GM23338 (cell line): ENCODE measurements around the gene R3HDM2. TPM values are rescaled to one million over a fixed set of nuclear protein-coding genes. Genes with fewer than 3 reads are reported as not detected.

Experiments
- ATAC-seq: fragments of 200-7000 bp; cut with Tn5 transposase; 3 replicates; pipeline ENCODE4 v1.9.1; 2020
- DNase-seq: peaks from one replicate; pipeline ENCODE4 v3.0.0-alpha.2; 2015; ENCODE audit warnings: low spot score
- H2AFZ ChIP-seq: fragments of 200-600 bp; sonication (generic); 2 replicates; pipeline ENCODE4 v1.8.0; 2016; ENCODE audit warnings: antibody characterized with exemption, mild to moderate bottlenecking, moderate library complexity
- H3F3A ChIP-seq: fragments of 200-600 bp; sonication (generic); replicated peaks from 2 replicates; pipeline ENCODE4 v1.8.0; 2017; ENCODE audit warnings: antibody characterized with exemption, mixed run types, low read depth
- H3K27ac ChIP-seq: fragments of 200-600 bp; sonication (generic); 2 replicates; pipeline ENCODE4 v1.6.1; 2016; ENCODE audit warnings: low read depth
- H3K27me3 ChIP-seq: fragments of 200-600 bp; sonication (generic); 2 replicates; pipeline ENCODE4 v1.8.0; 2016; ENCODE audit warnings: mild to moderate bottlenecking, mixed run types, moderate library complexity; ENCODE audit not compliant: insufficient read depth
- H3K36me3 ChIP-seq: fragments of 200-600 bp; sonication (generic); 2 replicates; pipeline ENCODE4 v1.8.0; 2016; ENCODE audit warnings: mild to moderate bottlenecking; ENCODE audit not compliant: insufficient read depth
- H3K4me1 ChIP-seq: fragments of 200-600 bp; sonication (generic); 2 replicates; pipeline ENCODE4 v1.8.0; 2016; ENCODE audit warnings: mild to moderate bottlenecking, moderate library complexity; ENCODE audit not compliant: insufficient read depth
- H3K4me2 ChIP-seq: fragments of 200-600 bp; sonication (generic); 2 replicates; pipeline ENCODE4 v1.7.1; 2017; ENCODE audit warnings: mixed run types
- H3K4me3 ChIP-seq: fragments of 200-600 bp; sonication (generic); 2 replicates; pipeline ENCODE4 v1.6.1; 2016; ENCODE audit warnings: mixed run types
- H3K79me2 ChIP-seq: fragments of 200-600 bp; sonication (generic); replicated peaks from 2 replicates; pipeline ENCODE4 v1.8.0; 2017; ENCODE audit warnings: mild to moderate bottlenecking; ENCODE audit not compliant: insufficient read depth
- H3K9me2 ChIP-seq: fragments of 200-600 bp; sonication (generic); 2 replicates; pipeline ENCODE4 v1.8.0; 2017; ENCODE audit not compliant: insufficient read depth
- H4K20me1 ChIP-seq: fragments of 200-600 bp; sonication (generic); replicated peaks from 2 replicates; pipeline ENCODE4 v1.8.0; 2017; ENCODE audit warnings: mild to moderate bottlenecking; ENCODE audit not compliant: insufficient read depth
- H3K27ac Mint-ChIP-seq: 2 replicates; pipeline ENCODE4 v1.8.0; 2020; ENCODE audit warnings: inconsistent platforms, mild to moderate bottlenecking, moderate library complexity, mixed read lengths
- H3K27me3 Mint-ChIP-seq: 3 replicates; pipeline ENCODE4 v1.8.0; 2022; ENCODE audit warnings: low read depth, mild to moderate bottlenecking, moderate library complexity, mixed read lengths, inconsistent platforms; ENCODE audit not compliant: insufficient read depth, poor library complexity
- H3K36me3 Mint-ChIP-seq: 3 replicates; pipeline ENCODE4 v1.8.0; 2021; ENCODE audit warnings: low read depth, mild to moderate bottlenecking, inconsistent platforms, moderate library complexity, mixed read lengths
- H3K4me1 Mint-ChIP-seq: 3 replicates; pipeline ENCODE4 v1.8.0; 2020; ENCODE audit warnings: mild to moderate bottlenecking, inconsistent platforms, mixed read lengths
- H3K4me3 Mint-ChIP-seq: 3 replicates; pipeline ENCODE4 v1.8.0; 2021; ENCODE audit warnings: moderate library complexity, mild to moderate bottlenecking, inconsistent platforms, mixed read lengths
- H3K9me3 Mint-ChIP-seq: 3 replicates; pipeline ENCODE4 v1.8.0; 2020; ENCODE audit warnings: moderate library complexity, mild to moderate bottlenecking, inconsistent platforms, mixed read lengths
- CREB1 ChIP-seq: fragments of 250-450 bp; sonication (Bioruptor Pico); IDR thresholded peaks from 2 replicates; pipeline ENCODE4 v1.5.0; 2020; ENCODE audit warnings: low read depth, mild to moderate bottlenecking, moderate library complexity
- EZH2 ChIP-seq: fragments of 200-600 bp; sonication (generic); IDR thresholded peaks from one replicate; pipeline ENCODE4 v1.8.0; 2017; ENCODE audit warnings: antibody characterized with exemption, mild to moderate bottlenecking, low read depth; ENCODE audit not compliant: unreplicated experiment
- POLR2AphosphoS5 ChIP-seq: IDR thresholded peaks from 2 replicates; pipeline ENCODE4 v1.6.1; 2016; ENCODE audit warnings: antibody characterized with exemption, low read depth
- STAT1 ChIP-seq: IDR thresholded peaks from one replicate; pipeline ENCODE4 v1.6.1; 2016; ENCODE audit warnings: antibody characterized with exemption; ENCODE audit not compliant: unreplicated experiment
- polyA plus RNA-seq: library from polyadenylated mRNA; unstranded; fragments of >200 nt; fragmentation: Nextera tagmentation; extraction: Ambion mirVana; gene quantifications from 2 replicates; pipeline ENCODE4 v1.2.1, GENCODE V29; 2016
- total RNA-seq: library from RNA; depleted of rRNA; stranded (reverse); fragments of >200 nt; shearing (Covaris generic); gene quantifications from 2 replicates; pipeline ENCODE4 v1.2.3, GENCODE V29; 2014
- TF ChIP-seq, protein P1 (sequence below), 2 experiments: fragments of 200-600 bp in 1 of 2; sonication (generic) in 1 of 2; conservative IDR thresholded peaks; 2 replicates each; pipeline versions ENCODE4 v1.5.1 to v1.6.1; 2016 to 2017; ENCODE audit warnings: antibody characterized with exemption in 2 of 2, low read depth in 2 of 2, mild to moderate bottlenecking in 2 of 2, moderate library complexity in 1 of 2
- TF ChIP-seq, protein P2 (sequence below): fragments of 250-450 bp; sonication (Bioruptor Pico); IDR thresholded peaks from 2 replicates; pipeline ENCODE4 v1.5.0; 2020; ENCODE audit warnings: mild to moderate bottlenecking, moderate library complexity
- TF ChIP-seq, protein P3 (sequence below): IDR thresholded peaks from one replicate; pipeline ENCODE4 v1.6.1; 2018; ENCODE audit warnings: antibody characterized with exemption; ENCODE audit not compliant: unreplicated experiment

R3HDM2 gene
- total and polyA plus RNA-seq, 2 experiments from 2014 or later = 9.6 to 19.6 TPM

DNA sequence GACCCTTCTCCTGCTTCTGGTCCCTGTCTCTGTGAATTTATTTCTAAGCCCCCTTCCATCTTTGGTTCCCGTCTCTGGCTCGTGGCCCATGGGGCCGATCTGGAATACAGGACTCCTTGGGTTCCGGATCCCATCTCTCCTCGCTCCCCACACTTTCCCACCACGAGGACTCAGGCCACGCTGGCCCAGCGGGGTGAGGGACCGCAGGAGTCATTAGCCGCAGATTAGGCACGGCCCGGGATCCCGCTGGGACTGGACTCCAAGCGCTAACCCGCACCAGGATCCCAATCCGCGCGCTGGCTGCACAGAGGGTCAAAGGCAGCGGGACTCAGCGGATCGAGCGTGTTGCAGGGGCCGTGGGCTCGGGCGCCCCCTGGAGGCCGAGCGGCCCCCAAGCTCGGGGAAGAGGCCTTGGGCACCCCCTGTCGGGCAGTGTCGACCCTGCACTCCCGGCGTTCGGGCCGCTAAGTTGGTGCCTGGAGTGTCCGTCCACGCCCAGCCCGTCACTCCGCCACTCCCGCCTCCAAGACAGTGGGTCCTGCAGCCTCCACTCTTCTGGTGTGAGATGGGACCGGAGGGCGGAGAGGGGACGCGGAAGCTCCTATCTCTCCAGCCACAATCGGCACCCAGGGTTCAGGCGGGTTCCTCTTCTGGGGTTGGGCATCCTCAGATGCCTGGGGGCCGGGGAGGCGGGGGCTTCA lies 191.8 kb downstream of the R3HDM2 start:
- H3K9me2 ChIP-seq = no peaks in the 10 kb centered on the region
- H2AFZ ChIP-seq = peak overlapping the region; percentile 97
- H3K36me3 Mint-ChIP-seq = peaks cover 13% of the 10 kb centered on the region
- H3K79me2 ChIP-seq = no peaks in the 10 kb centered on the region
- peak; percentile 13 for ATAC-seq
- TF ChIP-seq, protein P1, sequence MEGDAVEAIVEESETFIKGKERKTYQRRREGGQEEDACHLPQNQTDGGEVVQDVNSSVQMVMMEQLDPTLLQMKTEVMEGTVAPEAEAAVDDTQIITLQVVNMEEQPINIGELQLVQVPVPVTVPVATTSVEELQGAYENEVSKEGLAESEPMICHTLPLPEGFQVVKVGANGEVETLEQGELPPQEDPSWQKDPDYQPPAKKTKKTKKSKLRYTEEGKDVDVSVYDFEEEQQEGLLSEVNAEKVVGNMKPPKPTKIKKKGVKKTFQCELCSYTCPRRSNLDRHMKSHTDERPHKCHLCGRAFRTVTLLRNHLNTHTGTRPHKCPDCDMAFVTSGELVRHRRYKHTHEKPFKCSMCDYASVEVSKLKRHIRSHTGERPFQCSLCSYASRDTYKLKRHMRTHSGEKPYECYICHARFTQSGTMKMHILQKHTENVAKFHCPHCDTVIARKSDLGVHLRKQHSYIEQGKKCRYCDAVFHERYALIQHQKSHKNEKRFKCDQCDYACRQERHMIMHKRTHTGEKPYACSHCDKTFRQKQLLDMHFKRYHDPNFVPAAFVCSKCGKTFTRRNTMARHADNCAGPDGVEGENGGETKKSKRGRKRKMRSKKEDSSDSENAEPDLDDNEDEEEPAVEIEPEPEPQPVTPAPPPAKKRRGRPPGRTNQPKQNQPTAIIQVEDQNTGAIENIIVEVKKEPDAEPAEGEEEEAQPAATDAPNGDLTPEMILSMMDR (conservative IDR thresholded peaks at IDR 0.05; ENCODE audit: low read depth in 2 of 2) = peak; percentile 95 to 100
- TF ChIP-seq POLR2AphosphoS5 (peak; percentile 61; the same call in 1 of the 2 replicates), STAT1 (no peak), CREB1 (CRISPR knock-in tag) (peak; percentile 62; the same call in 1 of the 2 replicates), EZH2 (peak; percentile 38)
- TF ChIP-seq, protein P2, sequence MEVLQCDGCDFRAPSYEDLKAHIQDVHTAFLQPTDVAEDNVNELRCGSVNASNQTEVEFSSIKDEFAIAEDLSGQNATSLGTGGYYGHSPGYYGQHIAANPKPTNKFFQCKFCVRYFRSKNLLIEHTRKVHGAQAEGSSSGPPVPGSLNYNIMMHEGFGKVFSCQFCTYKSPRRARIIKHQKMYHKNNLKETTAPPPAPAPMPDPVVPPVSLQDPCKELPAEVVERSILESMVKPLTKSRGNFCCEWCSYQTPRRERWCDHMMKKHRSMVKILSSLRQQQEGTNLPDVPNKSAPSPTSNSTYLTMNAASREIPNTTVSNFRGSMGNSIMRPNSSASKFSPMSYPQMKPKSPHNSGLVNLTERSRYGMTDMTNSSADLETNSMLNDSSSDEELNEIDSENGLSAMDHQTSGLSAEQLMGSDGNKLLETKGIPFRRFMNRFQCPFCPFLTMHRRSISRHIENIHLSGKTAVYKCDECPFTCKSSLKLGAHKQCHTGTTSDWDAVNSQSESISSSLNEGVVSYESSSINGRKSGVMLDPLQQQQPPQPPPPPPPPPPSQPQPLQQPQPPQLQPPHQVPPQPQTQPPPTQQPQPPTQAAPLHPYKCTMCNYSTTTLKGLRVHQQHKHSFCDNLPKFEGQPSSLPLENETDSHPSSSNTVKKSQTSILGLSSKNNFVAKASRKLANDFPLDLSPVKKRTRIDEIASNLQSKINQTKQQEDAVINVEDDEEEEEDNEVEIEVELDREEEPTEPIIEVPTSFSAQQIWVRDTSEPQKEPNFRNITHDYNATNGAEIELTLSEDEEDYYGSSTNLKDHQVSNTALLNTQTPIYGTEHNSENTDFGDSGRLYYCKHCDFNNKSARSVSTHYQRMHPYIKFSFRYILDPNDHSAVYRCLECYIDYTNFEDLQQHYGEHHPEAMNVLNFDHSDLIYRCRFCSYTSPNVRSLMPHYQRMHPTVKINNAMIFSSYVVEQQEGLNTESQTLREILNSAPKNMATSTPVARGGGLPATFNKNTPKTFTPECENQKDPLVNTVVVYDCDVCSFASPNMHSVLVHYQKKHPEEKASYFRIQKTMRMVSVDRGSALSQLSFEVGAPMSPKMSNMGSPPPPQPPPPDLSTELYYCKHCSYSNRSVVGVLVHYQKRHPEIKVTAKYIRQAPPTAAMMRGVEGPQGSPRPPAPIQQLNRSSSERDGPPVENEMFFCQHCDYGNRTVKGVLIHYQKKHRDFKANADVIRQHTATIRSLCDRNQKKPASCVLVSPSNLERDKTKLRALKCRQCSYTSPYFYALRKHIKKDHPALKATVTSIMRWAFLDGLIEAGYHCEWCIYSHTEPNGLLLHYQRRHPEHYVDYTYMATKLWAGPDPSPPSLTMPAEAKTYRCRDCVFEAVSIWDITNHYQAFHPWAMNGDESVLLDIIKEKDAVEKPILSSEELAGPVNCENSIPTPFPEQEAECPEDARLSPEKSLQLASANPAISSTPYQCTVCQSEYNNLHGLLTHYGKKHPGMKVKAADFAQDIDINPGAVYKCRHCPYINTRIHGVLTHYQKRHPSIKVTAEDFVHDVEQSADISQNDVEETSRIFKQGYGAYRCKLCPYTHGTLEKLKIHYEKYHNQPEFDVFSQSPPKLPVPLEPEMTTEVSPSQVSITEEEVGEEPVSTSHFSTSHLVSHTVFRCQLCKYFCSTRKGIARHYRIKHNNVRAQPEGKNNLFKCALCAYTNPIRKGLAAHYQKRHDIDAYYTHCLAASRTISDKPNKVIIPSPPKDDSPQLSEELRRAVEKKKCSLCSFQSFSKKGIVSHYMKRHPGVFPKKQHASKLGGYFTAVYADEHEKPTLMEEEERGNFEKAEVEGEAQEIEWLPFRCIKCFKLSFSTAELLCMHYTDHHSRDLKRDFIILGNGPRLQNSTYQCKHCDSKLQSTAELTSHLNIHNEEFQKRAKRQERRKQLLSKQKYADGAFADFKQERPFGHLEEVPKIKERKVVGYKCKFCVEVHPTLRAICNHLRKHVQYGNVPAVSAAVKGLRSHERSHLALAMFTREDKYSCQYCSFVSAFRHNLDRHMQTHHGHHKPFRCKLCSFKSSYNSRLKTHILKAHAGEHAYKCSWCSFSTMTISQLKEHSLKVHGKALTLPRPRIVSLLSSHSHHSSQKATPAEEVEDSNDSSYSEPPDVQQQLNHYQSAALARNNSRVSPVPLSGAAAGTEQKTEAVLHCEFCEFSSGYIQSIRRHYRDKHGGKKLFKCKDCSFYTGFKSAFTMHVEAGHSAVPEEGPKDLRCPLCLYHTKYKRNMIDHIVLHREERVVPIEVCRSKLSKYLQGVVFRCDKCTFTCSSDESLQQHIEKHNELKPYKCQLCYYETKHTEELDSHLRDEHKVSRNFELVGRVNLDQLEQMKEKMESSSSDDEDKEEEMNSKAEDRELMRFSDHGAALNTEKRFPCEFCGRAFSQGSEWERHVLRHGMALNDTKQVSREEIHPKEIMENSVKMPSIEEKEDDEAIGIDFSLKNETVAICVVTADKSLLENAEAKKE = no peak
- TF ChIP-seq, protein P3, sequence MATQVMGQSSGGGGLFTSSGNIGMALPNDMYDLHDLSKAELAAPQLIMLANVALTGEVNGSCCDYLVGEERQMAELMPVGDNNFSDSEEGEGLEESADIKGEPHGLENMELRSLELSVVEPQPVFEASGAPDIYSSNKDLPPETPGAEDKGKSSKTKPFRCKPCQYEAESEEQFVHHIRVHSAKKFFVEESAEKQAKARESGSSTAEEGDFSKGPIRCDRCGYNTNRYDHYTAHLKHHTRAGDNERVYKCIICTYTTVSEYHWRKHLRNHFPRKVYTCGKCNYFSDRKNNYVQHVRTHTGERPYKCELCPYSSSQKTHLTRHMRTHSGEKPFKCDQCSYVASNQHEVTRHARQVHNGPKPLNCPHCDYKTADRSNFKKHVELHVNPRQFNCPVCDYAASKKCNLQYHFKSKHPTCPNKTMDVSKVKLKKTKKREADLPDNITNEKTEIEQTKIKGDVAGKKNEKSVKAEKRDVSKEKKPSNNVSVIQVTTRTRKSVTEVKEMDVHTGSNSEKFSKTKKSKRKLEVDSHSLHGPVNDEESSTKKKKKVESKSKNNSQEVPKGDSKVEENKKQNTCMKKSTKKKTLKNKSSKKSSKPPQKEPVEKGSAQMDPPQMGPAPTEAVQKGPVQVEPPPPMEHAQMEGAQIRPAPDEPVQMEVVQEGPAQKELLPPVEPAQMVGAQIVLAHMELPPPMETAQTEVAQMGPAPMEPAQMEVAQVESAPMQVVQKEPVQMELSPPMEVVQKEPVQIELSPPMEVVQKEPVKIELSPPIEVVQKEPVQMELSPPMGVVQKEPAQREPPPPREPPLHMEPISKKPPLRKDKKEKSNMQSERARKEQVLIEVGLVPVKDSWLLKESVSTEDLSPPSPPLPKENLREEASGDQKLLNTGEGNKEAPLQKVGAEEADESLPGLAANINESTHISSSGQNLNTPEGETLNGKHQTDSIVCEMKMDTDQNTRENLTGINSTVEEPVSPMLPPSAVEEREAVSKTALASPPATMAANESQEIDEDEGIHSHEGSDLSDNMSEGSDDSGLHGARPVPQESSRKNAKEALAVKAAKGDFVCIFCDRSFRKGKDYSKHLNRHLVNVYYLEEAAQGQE = peak; percentile 10
- peak; percentile 94 for DNase-seq
- H3F3A ChIP-seq = peaks cover 25% of the 10 kb centered on the region
- peaks cover 90% of the 10 kb centered on the region for H3K27me3 ChIP-seq
- peak overlapping the region; percentile 79 for H3K4me3 Mint-ChIP-seq
- H3K4me3 ChIP-seq = peak overlapping the region; percentile 85
- H3K4me1 Mint-ChIP-seq = peaks cover 66% of the 10 kb centered on the region
- peaks cover 55% of the 10 kb centered on the region for H3K4me1 ChIP-seq
- H3K36me3 ChIP-seq = peaks cover 4% of the 10 kb centered on the region
- H3K4me2 ChIP-seq = peak overlapping the region; percentile 99
- no peaks in the 10 kb centered on the region; the same call in 2 of the 3 replicates for H3K9me3 Mint-ChIP-seq
- peaks cover 8% of the 10 kb centered on the region for H4K20me1 ChIP-seq
- no peak overlapping the region; the same call in 1 of the 2 replicates for H3K27ac Mint-ChIP-seq
- peaks cover 94% of the 10 kb centered on the region for H3K27me3 Mint-ChIP-seq
- no peak overlapping the region for H3K27ac ChIP-seq
